Lower lobe of right lung (tissue), 2 donors: Measurements from ENCODE around the gene GIPC1. TPM values are rescaled to one million over a fixed set of nuclear protein-coding genes. Genes with fewer than 3 reads are reported as not detected.

Source experiments
- ATAC-seq, 2 donors: fragments of 200-7000 bp; cut with Tn5 transposase; one replicate each; pipeline ENCODE4 v1.9.1; 2020 to 2022; ENCODE audit warnings: mild to moderate bottlenecking in 2 of 2, moderate library complexity in 2 of 2
- DNase-seq: peaks from one replicate; pipeline ENCODE4 v3.0.0-alpha.2; 2020
- H3K27ac ChIP-seq: fragments of 200-600 bp; one replicate; pipeline ENCODE4 v1.8.0; 2022
- H3K27me3 ChIP-seq: fragments of 200-600 bp; one replicate; pipeline ENCODE4 v1.8.0; 2022; ENCODE audit warnings: low read depth
- H3K36me3 ChIP-seq: fragments of 200-600 bp; one replicate; pipeline ENCODE4 v1.8.0; 2022; ENCODE audit warnings: mild to moderate bottlenecking
- H3K4me1 ChIP-seq: fragments of 200-600 bp; one replicate; pipeline ENCODE4 v1.8.0; 2022
- H3K4me3 ChIP-seq: fragments of 200-600 bp; one replicate; pipeline ENCODE4 v1.8.0; 2022; ENCODE audit warnings: mild to moderate bottlenecking
- H3K9me3 ChIP-seq: fragments of 200-600 bp; one replicate; pipeline ENCODE4 v1.8.0; 2022
- CTCF ChIP-seq: fragments of 200-600 bp; IDR thresholded peaks from one replicate; pipeline ENCODE4 v1.8.0; 2022; ENCODE audit warnings: antibody characterized with exemption, mild to moderate bottlenecking
- intact Hi-C: fragments of 100-400 bp; cut with DNase I; formaldehyde crosslinking; loops from one replicate; pipeline ENCODE4 v1.11.0; 2022
- total RNA-seq: library from RNA; stranded (reverse); fragmentation: NEBNext Ultra II Directional; extraction: Animal tissue kit (Norgen Biotek cat#: 25700); gene quantifications from one replicate; pipeline ENCODE4 v1.2.1, GENCODE V29; 2021
- donor health status: DM: no; HTN: yes; CAD: no; lungs with severe emphysema.

Gene GIPC1
- total RNA-seq, 1 donor from 2014 or later = 72.1 TPM

DNA sequence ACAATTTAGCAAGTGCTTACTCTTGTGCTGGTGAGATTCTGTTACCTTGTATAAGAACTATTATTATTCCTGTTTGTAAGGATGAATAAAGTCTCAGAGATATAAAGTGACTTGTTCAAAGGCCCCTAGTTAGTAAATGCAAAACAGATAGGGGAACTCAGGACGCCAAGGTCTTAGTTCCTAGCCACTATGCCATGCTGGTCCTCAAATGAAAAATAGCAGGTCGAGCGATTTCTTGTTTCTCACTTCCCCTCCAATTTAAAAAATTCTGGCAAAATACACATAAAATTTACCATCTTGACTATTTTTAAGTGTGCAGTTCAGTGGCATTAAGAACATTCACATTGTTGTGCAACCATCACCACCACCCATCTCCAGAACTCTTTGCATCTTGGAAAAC lies 34.6 kb upstream of the GIPC1 start:
- H3K4me3 ChIP-seq = peak overlapping the region; percentile 83
- intact Hi-C loops = no loop called here
- H3K27ac ChIP-seq = peak overlapping the region; percentile 93
- H3K4me1 ChIP-seq = peaks cover 23% of the 10 kb centered on the region
- H3K27me3 ChIP-seq = no peaks in the 10 kb centered on the region
- no peaks in the 10 kb centered on the region for H3K9me3 ChIP-seq
- H3K36me3 ChIP-seq = peaks cover 4% of the 10 kb centered on the region
- ATAC-seq (no peak), DNase-seq (no peak)
- no peak for TF ChIP-seq CTCF

DNA sequence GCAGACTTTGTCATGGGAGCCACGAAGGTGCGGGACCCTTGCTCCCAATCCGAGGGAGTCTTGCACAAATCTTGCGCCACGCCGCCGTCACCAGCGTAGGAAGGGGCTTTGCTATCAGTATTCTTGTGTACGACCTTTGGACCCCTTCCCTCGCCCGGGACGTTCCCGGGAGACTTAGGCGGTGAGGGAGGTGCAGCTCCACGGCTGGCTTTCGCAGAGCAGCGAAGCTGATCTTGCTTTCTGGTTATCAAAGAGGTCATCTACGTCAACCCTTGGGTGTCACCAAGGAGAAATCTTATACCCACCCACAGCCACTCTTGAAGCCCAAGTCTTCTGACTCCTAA lies 34.0 kb upstream of the GIPC1 start:
- ATAC-seq = peak; percentile 2 to 28
- intact Hi-C loops = no loop called here
- H3K4me3 ChIP-seq = peak overlapping the region; percentile 83
- peak; percentile 82 for DNase-seq
- H3K9me3 ChIP-seq = no peaks in the 10 kb centered on the region
- H3K36me3 ChIP-seq = peaks cover 4% of the 10 kb centered on the region
- TF ChIP-seq CTCF = no peak
- peak overlapping the region; percentile 93 for H3K27ac ChIP-seq
- H3K27me3 ChIP-seq = no peaks in the 10 kb centered on the region
- peaks cover 23% of the 10 kb centered on the region for H3K4me1 ChIP-seq

GRCh38 chr19:14529254-14530004 lies 33.5 kb upstream of the GIPC1 start, which contains the start of gene TECR:
Gene TECR, plus strand, starts transcription at chr19:14529594. Its CDS starts 103 bp downstream, at chr19:14529697.
- Histone ChIP-seq H3K4me3 (peak within 1 kb of the TSS; percentile 83), H3K9me3 (no peaks in the 10 kb centered on the region), H3K27me3 (no peaks in the 10 kb centered on the region), H3K4me1 (peaks cover 23% of the 10 kb centered on the region), H3K36me3 (no peaks in the 10 kb centered on the region), H3K27ac (peak within 1 kb of the TSS; percentile 93)
- ATAC-seq (peak; percentile 98 to 99), DNase-seq (peak; percentile 100)
- peak; percentile 4 for TF ChIP-seq CTCF
- intact Hi-C loops = no loop called here

- Histone ChIP-seq H3K27ac (peak overlapping the region; percentile 76), H3K4me3 (peak overlapping the region; percentile 83), H3K9me3 (no peaks in the 10 kb centered on the region), H3K4me1 (peaks cover 23% of the 10 kb centered on the region), H3K27me3 (no peaks in the 10 kb centered on the region), H3K36me3 (no peaks in the 10 kb centered on the region)
- peak; percentile 65 for DNase-seq
- intact Hi-C loops = no loop called here
- ATAC-seq = no peak
- no peak for TF ChIP-seq CTCF
These were observed 32.7 kb upstream of the GIPC1 start for GRCh38 chr19:14528419-14529253.

DNA sequence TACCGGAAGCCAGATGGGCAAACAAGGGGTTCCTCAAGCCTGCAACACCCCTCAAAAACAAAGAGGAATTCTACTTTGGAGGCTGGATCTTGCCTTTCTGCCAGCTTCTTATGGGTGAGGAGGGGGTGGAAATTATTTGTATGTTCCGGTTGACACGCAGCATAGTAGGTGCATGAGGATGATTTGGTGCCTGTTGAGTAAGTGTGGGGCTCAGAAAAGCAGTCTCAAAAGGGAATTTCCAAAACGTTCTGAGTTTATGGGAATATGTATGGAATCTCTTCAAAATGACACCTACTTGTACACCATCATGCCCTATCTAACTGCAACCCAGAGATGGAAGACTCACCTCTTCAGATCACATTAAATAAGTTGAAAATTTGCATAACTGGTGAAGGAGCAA lies 30.5 kb upstream of the GIPC1 start:
- Histone ChIP-seq H3K4me1 (peaks cover 13% of the 10 kb centered on the region), H3K36me3 (no peaks in the 10 kb centered on the region), H3K27ac (no peak overlapping the region), H3K9me3 (no peaks in the 10 kb centered on the region), H3K4me3 (no peak overlapping the region), H3K27me3 (no peaks in the 10 kb centered on the region)
- DNase-seq (no peak), ATAC-seq (no peak)
- no peak for TF ChIP-seq CTCF
- intact Hi-C loops = no loop called here
